Iris pigment epithelial cell (primary cell): ENCODE measurements around the gene C20orf204.

ENCODE experiments used
- DNase-seq: peaks from one replicate; pipeline ENCODE4 v3.0.0-alpha.2; 2011; ENCODE audit warnings: low read depth

C20orf204 gene

GRCh38 chr20:64027981-64028685 is 7.8 kb upstream of the C20orf204 start:
- DNase-seq, result no peak

GRCh38 chr20:64029293-64030117 is 6.5 kb upstream of the C20orf204 start:
- DNase-seq, result no peak

GRCh38 chr20:64030371-64031134 is 5.4 kb upstream of the C20orf204 start:
- no peak for DNase-seq

- no peak for DNase-seq
Observed at GRCh38 chr20:64031822-64032314, 4.1 kb upstream of the C20orf204 start.

- DNase-seq, result no peak
Observed at GRCh38 chr20:64032706-64033624, 3.0 kb upstream of the C20orf204 start.

GRCh38 chr20:64033981-64034493 is 1.9 kb upstream of the C20orf204 start:
- no peak for DNase-seq

GRCh38 chr20:64035066-64035932 is 683 bp upstream of the C20orf204 start:
- no peak for DNase-seq

GRCh38 chr20:64036346-64037198 is 590 bp downstream of the C20orf204 start:
- no peak for DNase-seq

- no peak for DNase-seq
Observed at GRCh38 chr20:64037199-64037497, 1.2 kb downstream of the C20orf204 start.

- DNase-seq, result no peak
Observed at GRCh38 chr20:64037498-64038213, 1.7 kb downstream of the C20orf204 start.

GRCh38 chr20:64038224-64038564 is 2.2 kb downstream of the C20orf204 start:
- DNase-seq, result no peak

GRCh38 chr20:64038565-64039292 is 2.7 kb downstream of the C20orf204 start:
- DNase-seq, result peak; percentile 81

- DNase-seq, result no peak
Observed at GRCh38 chr20:64039293-64040160, 3.5 kb downstream of the C20orf204 start.

- DNase-seq, result no peak
Observed at GRCh38 chr20:64040231-64041039, 4.5 kb downstream of the C20orf204 start.

- DNase-seq, result no peak
Observed at GRCh38 chr20:64041040-64041780, 5.2 kb downstream of the C20orf204 start.

- no peak for DNase-seq
Observed at GRCh38 chr20:64041781-64042053, 5.7 kb downstream of the C20orf204 start.
